Measurements from ENCODE around the gene LRRC71. TPM values are rescaled to one million over a fixed set of nuclear protein-coding genes. Genes with fewer than 3 reads are reported as not detected.
A peak's percentile ranks its signal among the peaks of the same experiment; 100 is the strongest.

Gene LRRC71
- total RNA-seq, 1 donor, result not detected

- DNase-seq (ENCODE audit: low read depth in 2 of 3, low spot score in 2 of 3), result peak; percentile 33 to 72 (median 64)
Measured at GRCh38 chr1:156889802-156890580, 30.4 kb upstream of the LRRC71 start.

DNA sequence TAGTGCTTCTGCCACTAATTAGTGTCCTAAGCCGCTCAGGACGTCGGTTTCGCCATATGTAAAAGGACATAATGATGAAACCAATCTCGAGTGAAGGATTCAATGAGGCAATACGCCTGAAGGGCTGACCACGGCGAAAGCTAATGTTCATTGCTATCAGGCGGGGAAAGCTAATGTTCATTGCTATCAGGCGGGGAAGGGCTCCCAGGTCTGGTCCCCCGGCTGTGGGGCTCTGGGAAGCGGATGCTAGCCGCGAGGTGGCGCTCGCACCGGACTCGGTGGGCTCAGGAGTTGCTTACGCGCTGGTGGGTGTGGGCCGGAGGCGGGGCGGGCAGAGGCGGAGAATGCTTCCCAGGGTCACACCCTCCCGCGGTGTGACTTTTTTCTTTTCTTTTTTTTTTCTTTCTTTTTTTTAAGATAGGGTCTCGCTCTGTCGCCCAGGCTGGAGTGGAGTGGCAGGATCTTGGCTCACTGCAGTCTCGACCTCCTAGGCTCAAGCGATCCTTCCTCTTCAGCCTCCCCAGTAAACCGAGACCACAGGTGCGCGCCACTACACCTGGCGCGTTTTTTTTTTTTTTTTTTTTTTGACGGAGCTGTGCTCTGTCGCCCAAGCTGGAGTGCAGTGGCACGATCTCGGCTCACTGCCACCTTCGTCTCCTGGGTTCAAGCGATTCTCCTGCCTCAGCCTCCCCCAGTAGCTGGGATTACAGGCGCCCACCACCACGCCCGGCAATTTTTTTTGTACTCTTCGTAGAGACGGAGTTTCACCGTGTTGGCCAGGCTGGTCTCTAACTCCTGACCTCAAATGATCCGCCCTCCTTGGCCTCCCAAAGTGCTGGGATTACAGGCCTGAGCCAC lies 28.0 kb upstream of the LRRC71 start:
- peak; percentile 65 to 92 (median 91) for DNase-seq (ENCODE audit: low read depth in 2 of 3, low spot score in 2 of 3)

GRCh38 chr1:156893048-156893953 lies 27.1 kb upstream of the LRRC71 start, which contains the start of gene PEAR1:
PEAR1 (plus strand) TSS chr1:156893718; CDS start chr1:156903927, 10,209 bp downstream.
- DNase-seq (ENCODE audit: low read depth in 2 of 3, low spot score in 2 of 3), result peak in 1 of 3 donors; percentile 22

- no peak for DNase-seq (ENCODE audit: low read depth in 2 of 3, low spot score in 2 of 3)
Measured at GRCh38 chr1:156894001-156894400, 26.4 kb upstream of the LRRC71 start.

DNA sequence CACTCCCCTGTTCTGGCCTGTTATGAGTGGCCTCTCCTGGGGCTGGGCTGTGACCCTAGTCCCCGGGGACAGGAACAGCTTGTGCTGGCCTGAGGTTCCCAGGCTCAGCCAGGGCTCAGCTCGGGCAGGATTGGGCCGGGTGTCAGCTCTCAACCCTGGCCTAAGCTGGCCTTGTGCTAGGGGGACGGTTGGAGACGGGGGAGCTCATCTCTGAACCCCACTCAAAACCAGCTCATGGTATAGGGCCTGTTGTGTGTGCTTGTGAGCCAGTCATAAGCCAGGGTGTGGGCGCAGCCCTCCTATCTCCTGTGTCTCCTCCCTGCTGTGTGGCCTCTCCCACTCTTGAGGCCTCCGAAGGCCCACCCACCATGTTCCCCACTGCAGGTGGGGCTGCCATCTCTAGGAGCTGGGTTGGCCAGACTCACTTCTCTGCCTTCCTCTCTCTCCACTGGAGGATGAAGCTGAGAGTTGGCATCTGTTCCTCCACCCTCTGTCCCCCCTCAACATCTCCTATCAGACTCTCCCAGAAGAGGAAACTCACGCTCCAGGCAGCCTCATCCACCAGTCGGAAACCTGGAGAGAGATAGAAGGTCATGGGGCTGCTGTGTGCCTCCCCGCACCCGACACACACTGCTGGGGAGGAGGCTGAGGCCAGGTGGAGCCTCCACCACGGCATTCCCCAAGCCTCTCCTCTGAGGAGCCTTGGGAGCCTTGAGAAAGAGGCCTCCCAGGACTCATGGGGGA lies 25.5 kb upstream of the LRRC71 start:
- DNase-seq (ENCODE audit: low read depth in 2 of 3, low spot score in 2 of 3), result peak in 2 of 3 donors; percentile 72 to 79

DNA sequence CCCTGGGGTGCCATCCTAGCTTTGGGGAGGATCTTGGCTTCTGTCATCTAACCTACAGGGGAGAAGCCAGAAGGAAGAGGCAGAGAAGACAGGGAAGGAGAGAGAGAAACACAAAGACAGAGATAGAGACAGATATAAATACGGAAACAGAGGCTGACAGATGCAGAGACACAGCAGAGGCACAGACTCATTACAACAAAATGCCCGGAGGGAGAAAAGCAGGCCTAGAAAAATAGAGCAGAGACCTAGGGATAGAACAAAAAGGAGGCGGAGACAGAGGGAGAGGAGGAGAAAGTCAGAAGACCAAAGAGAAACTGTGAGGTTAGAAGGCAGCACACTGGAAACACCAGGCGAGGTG lies 25.0 kb upstream of the LRRC71 start:
- no peak for DNase-seq (ENCODE audit: low read depth in 2 of 3, low spot score in 2 of 3)

- DNase-seq (ENCODE audit: low read depth in 2 of 3, low spot score in 2 of 3), result no peak
Measured at GRCh38 chr1:156895927-156896326, 24.5 kb upstream of the LRRC71 start.

GRCh38 chr1:156896490-156897033 lies 23.9 kb upstream of the LRRC71 start:
- DNase-seq (ENCODE audit: low read depth in 2 of 3, low spot score in 2 of 3), result no peak

GRCh38 chr1:156897078-156897825 lies 23.2 kb upstream of the LRRC71 start:
- DNase-seq (ENCODE audit: low read depth in 2 of 3, low spot score in 2 of 3), result no peak

- DNase-seq (ENCODE audit: low read depth in 2 of 3, low spot score in 2 of 3), result peak in 2 of 3 donors; percentile 90 to 94
Measured at GRCh38 chr1:156898161-156898566, 22.3 kb upstream of the LRRC71 start.

GRCh38 chr1:156898971-156899664 lies 21.3 kb upstream of the LRRC71 start:
- DNase-seq (ENCODE audit: low read depth in 2 of 3, low spot score in 2 of 3), result no peak

GRCh38 chr1:156899956-156900718 lies 20.3 kb upstream of the LRRC71 start:
- no peak for DNase-seq (ENCODE audit: low read depth in 2 of 3, low spot score in 2 of 3)

DNA sequence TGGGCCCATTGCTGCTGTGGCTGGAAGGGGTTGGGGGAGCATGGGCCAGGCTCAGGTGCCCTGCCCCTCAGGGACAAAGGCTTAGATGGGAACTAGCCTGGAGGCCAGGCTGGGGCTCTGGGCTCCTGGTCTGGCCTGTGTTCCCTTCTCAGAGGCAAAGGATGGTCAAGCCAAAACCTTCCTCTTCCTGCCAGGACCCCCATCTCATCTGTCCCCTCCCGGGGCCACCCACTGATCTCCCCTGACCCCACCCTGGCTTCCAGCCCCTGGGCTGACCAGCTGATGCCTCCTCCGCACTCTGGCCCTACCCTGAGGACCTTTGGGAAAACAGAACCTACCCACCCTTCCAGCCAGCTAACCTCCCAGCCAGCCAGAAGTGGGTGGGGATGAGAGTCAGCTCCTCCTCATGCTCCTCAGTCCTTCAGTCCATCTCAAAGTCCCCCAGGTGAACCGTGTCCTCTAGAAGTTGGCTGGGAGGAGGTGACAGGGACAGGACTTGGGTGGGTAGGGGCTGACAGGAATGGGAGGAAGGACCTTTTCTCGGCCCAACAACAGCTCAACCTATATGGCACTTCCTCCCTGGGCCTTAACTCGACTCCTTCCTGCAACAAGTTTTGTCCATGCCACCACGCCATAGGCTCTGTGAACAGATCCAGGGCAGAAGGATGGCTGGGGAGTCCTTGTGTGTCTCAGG lies 19.4 kb upstream of the LRRC71 start:
- DNase-seq (ENCODE audit: low read depth in 2 of 3, low spot score in 2 of 3), result no peak

DNA sequence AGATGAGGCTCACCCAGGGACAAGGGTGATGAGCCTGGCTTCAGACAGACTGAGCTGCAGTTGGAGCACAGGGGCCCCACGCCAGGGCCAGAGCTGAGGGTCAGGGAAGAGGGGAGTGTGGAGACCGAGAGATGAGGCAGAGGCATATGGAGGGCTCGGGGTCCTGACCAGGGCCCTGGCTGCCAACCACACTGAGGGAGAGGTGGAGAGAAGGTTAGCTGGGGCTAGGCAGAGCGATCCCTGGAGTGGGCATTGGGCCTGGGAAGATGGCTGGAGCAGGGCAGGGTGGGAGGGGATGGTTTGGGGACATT lies 18.9 kb upstream of the LRRC71 start:
- DNase-seq (ENCODE audit: low read depth in 2 of 3, low spot score in 2 of 3), result no peak

DNA sequence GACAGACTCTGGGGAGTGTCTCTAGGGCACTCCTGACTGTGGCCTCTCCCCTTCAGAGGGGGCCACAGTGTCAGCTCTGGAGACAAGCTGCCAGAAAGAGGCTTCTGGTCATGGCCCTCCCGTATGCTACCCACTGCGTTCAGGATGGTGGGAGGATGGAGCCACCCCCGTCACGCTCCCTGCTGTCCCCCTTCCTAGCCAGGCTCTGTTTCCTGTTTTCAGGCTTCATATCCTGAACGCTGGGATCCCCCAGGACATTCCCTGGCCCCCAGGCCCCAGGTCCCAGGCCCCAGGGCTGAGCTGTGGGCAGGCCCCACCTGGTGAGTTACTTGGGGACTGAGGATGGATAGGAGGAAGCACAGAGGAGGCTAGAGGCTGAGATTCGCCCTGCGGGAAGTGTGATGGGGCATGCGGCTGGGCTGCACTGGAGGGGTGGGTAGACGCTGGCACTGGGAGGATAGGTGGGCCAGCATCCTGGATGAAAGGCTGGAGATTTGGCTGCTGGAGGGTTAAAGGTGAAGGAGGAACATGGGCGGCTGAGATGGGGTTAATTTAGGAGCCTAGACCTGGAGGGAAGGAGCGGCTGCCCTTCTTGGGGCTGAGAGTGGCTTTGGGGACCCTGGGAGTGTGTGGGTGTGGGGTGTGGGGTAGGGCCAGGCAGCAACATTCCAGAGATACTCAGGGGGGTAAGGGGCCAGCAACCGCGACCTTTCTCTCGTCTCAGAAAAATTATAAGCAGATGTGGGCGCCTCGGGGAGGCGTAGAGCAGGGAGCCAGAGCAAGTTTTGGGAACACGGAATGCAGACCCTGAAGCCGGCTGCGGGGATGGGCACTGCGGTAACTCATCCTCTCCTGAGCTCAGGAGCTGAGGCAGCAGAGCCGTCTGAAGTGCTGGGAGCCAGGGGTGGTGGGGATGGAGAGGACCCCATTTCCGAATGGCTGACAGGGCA lies 18.2 kb upstream of the LRRC71 start:
- DNase-seq (ENCODE audit: low read depth in 2 of 3, low spot score in 2 of 3), result no peak
